Fibroblast of lung (primary cell): ENCODE measurements around the gene CTAGE15.
"Not testable (repeated sequence)": the region's sequence is repeated elsewhere in the genome, so short reads cannot be mapped to it uniquely, and the experiment has no call there.

ENCODE experiments used
- CTCF ChIP-seq, 2 donors: IDR thresholded peaks in 1 of 2; conservative IDR thresholded peaks in 1 of 2; 1 replicate in 1 of 2; 2 replicates in 1 of 2; pipeline ENCODE4 v1.5.1; 2011 to 2012; ENCODE audit warnings: low read length in 2 of 2, control low read depth in 1 of 2, inconsistent platforms in 1 of 2, low read depth in 1 of 2, mild to moderate bottlenecking in 1 of 2
- EZH2 ChIP-seq: IDR thresholded peaks from 2 replicates; pipeline ENCODE4 v1.5.1; 2012; ENCODE audit warnings: low read length, control low read depth, mild to moderate bottlenecking; ENCODE audit errors: missing control alignments

GRCh38 chr7:143588183-143588582, 16.6 kb downstream of the CTAGE15 start:
- TF ChIP-seq CTCF (conservative IDR thresholded peaks at IDR 0.05 in 1 of 2, IDR thresholded peaks at IDR 0.05 in 1 of 2; ENCODE audit: low read depth in 1 of 2, low read length in 2 of 2); EZH2: not testable (repeated sequence)
